Effector memory CD4-positive, alpha-beta T cell (primary cell): ENCODE data around the gene FDXR.
A peak's percentile ranks its signal among the peaks of the same experiment; 100 is the strongest.

Experiments used
- DNase-seq, 3 donors: peaks; one replicate each; pipeline ENCODE4 v3.0.0-alpha.2; 2020
- H3K27ac ChIP-seq: 2 replicates; pipeline ENCODE4 v1.7.0; 2013; ENCODE audit warnings: mild to moderate bottlenecking, low read length, moderate library complexity; ENCODE audit not compliant: insufficient read depth, poor library complexity, severe bottlenecking
- H3K27me3 ChIP-seq: replicated peaks from 2 replicates; pipeline ENCODE4 v1.7.0; 2013; ENCODE audit warnings: mild to moderate bottlenecking, low read length; ENCODE audit not compliant: insufficient read depth, control insufficient read depth, poor library complexity, severe bottlenecking
- H3K36me3 ChIP-seq: 2 replicates; pipeline ENCODE4 v1.7.0; 2013; ENCODE audit warnings: mild to moderate bottlenecking, low read length, moderate library complexity; ENCODE audit not compliant: control insufficient read depth, insufficient read depth
- H3K4me1 ChIP-seq: 2 replicates; pipeline ENCODE4 v1.7.0; 2013; ENCODE audit warnings: low read length, mild to moderate bottlenecking; ENCODE audit not compliant: control insufficient read depth, insufficient read depth, poor library complexity, severe bottlenecking
- H3K4me3 ChIP-seq: 2 replicates; pipeline ENCODE4 v1.7.0; 2013; ENCODE audit warnings: low read length, low read depth, mild to moderate bottlenecking; ENCODE audit not compliant: insufficient read depth, poor library complexity, severe bottlenecking
- H3K9me3 ChIP-seq: 2 replicates; pipeline ENCODE4 v1.7.0; 2013; ENCODE audit warnings: mild to moderate bottlenecking, low read length, moderate library complexity; ENCODE audit not compliant: control insufficient read depth

Gene FDXR

GRCh38 chr17:74857191-74857590 lies 15.6 kb downstream of the FDXR start:
- H3K4me3 ChIP-seq: no peak overlapping the region
- H3K27ac ChIP-seq: no peak overlapping the region
- H3K36me3 ChIP-seq: no peaks in the 10 kb centered on the region
- H3K9me3 ChIP-seq: no peaks in the 10 kb centered on the region
- no peak for DNase-seq
- peaks cover 35% of the 10 kb centered on the region for H3K4me1 ChIP-seq
- H3K27me3 ChIP-seq: peaks cover 33% of the 10 kb centered on the region

- Histone ChIP-seq H3K4me3 (no peak overlapping the region), H3K9me3 (no peaks in the 10 kb centered on the region), H3K27ac (no peak overlapping the region), H3K4me1 (peaks cover 32% of the 10 kb centered on the region), H3K36me3 (no peaks in the 10 kb centered on the region), H3K27me3 (peaks cover 32% of the 10 kb centered on the region)
- DNase-seq: no peak
Observed at GRCh38 chr17:74856112-74856511, 16.7 kb downstream of the FDXR start.

DNA sequence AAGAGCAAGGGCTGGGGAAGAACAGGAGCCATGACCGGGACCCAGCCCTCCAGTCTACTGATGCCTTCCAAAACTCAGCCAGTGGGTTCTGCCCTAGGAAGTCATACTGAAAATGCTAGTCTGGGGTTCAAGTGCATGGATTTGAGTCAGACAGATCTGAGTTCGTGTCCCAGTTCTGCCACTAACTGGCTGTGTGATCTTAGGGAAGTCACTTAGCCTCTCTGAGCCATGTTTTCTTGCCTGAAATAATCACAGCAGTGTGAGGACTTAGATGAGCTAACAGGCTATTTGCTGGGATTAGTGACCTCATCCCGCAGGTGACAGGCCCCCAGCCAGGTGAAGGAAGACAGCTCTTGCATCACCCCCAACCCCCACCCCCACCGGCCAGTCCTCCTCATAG lies 17.5 kb downstream of the FDXR start:
- peaks cover 24% of the 10 kb centered on the region for H3K4me1 ChIP-seq
- H3K9me3 ChIP-seq: no peaks in the 10 kb centered on the region
- peaks cover 26% of the 10 kb centered on the region for H3K27me3 ChIP-seq
- no peak overlapping the region for H3K27ac ChIP-seq
- no peak overlapping the region for H3K4me3 ChIP-seq
- DNase-seq: no peak
- H3K36me3 ChIP-seq: no peaks in the 10 kb centered on the region

GRCh38 chr17:74854792-74855191 lies 18.0 kb downstream of the FDXR start:
- H3K27ac ChIP-seq: no peak overlapping the region
- H3K36me3 ChIP-seq: no peaks in the 10 kb centered on the region
- H3K4me3 ChIP-seq: no peak overlapping the region
- H3K27me3 ChIP-seq: peaks cover 21% of the 10 kb centered on the region
- H3K4me1 ChIP-seq: peaks cover 19% of the 10 kb centered on the region
- no peak for DNase-seq
- H3K9me3 ChIP-seq: no peaks in the 10 kb centered on the region

- Histone ChIP-seq H3K4me3 (no peak overlapping the region), H3K4me1 (peaks cover 13% of the 10 kb centered on the region), H3K27ac (no peak overlapping the region), H3K36me3 (no peaks in the 10 kb centered on the region), H3K27me3 (peaks cover 11% of the 10 kb centered on the region), H3K9me3 (no peaks in the 10 kb centered on the region)
- DNase-seq: no peak
Observed at GRCh38 chr17:74853669-74854068, 19.1 kb downstream of the FDXR start.

DNA sequence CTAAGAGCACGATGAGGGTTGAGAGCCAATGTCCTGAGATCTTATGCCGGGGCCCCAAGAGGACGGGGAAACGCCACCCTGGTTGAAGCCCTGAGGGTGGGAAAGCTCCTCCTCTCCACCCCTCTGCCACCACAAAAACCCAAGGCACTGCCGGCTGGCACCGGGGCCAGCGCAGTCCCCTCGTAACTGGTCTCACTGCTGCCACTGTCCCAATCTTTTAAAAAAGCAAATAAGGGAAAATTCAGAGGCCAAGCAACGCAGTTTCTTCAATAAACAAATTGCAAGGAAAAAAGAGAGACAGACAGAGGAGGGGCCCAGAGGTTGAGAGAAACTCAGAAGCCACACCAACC lies 19.8 kb downstream of the FDXR start:
- Histone ChIP-seq H3K27me3 (peaks cover 9% of the 10 kb centered on the region), H3K27ac (no peak overlapping the region), H3K4me3 (peak overlapping the region; percentile 31), H3K9me3 (no peaks in the 10 kb centered on the region), H3K4me1 (peaks cover 13% of the 10 kb centered on the region), H3K36me3 (no peaks in the 10 kb centered on the region)
- DNase-seq: no peak

- Histone ChIP-seq H3K4me3 (peak overlapping the region; percentile 31), H3K4me1 (peaks cover 13% of the 10 kb centered on the region), H3K9me3 (no peaks in the 10 kb centered on the region), H3K27ac (no peak overlapping the region), H3K27me3 (peaks cover 9% of the 10 kb centered on the region), H3K36me3 (no peaks in the 10 kb centered on the region)
- peak; percentile 22 to 50 (median 34) for DNase-seq
Observed at GRCh38 chr17:74852237-74853047, 20.4 kb downstream of the FDXR start.

DNA sequence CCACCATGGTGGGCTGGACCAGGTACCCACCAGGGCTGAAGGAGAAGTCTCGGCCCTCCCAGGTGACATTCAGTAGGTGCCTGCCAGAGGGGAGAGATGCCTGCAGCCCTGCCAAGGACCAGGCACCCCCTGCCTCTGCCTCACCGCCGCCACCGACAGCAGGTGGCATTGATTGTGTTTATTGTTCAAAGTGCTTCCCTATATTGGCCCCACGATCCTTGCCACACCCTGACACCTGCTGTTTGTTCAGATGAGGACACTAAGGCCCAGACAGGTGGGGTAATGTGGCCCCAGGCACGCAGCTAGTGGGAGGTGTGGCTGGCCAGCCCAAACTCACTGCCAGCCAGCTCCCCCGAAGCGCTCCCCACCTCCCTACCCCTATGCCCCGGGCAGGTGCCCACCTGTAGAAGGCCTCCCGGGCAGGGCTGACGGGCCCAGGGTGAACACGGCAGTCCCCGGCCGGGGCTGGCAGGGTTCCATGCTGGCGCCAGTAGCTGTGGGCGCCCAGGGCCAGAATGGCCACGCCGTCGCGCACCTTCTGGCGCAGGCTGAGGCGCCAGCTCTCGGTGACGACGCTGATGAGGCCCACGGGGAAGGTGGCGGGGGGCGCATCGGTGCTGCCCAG lies 21.1 kb downstream of the FDXR start:
- no peaks in the 10 kb centered on the region for H3K36me3 ChIP-seq
- no peaks in the 10 kb centered on the region for H3K9me3 ChIP-seq
- H3K4me1 ChIP-seq: peaks cover 13% of the 10 kb centered on the region
- no peak for DNase-seq
- no peak overlapping the region for H3K27ac ChIP-seq
- peaks cover 9% of the 10 kb centered on the region for H3K27me3 ChIP-seq
- no peak overlapping the region for H3K4me3 ChIP-seq

- Histone ChIP-seq H3K36me3 (no peaks in the 10 kb centered on the region), H3K27me3 (peaks cover 9% of the 10 kb centered on the region), H3K9me3 (no peaks in the 10 kb centered on the region), H3K27ac (no peak overlapping the region), H3K4me3 (no peak overlapping the region), H3K4me1 (peaks cover 13% of the 10 kb centered on the region)
- no peak for DNase-seq
Observed at GRCh38 chr17:74850914-74851313, 21.9 kb downstream of the FDXR start.

DNA sequence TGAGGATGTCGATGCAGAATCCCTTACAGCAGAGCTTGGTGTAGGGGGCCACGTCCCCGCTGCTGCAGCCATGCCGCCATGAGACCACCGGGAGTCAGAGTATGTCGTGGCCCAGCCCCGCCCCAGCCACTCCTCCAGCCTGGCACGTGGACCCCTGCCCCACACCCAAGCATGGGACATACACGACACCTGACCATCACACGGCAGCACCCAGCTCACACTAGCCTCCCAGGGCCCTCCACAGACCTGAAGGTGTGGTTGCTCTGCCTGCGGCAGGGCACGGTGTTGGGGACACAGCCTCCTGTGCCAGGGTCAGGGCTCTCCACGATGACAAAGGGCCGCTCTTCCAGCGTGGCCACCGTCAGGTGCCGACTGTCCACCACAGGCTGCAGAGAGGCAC lies 22.5 kb downstream of the FDXR start:
- H3K27me3 ChIP-seq: peaks cover 9% of the 10 kb centered on the region
- H3K4me1 ChIP-seq: peaks cover 13% of the 10 kb centered on the region
- H3K9me3 ChIP-seq: no peaks in the 10 kb centered on the region
- H3K36me3 ChIP-seq: no peaks in the 10 kb centered on the region
- H3K4me3 ChIP-seq: no peak overlapping the region
- no peak overlapping the region for H3K27ac ChIP-seq
- DNase-seq: no peak
